Kidney capillary endothelial cell (primary cell): ENCODE data around the gene SMG5.
"Not testable (repeated sequence)": the region's sequence is repeated elsewhere in the genome, so short reads cannot be mapped to it uniquely, and the experiment has no call there.

Source experiments
- DNase-seq: peaks from one replicate; pipeline ENCODE4 v3.0.0-alpha.2; 2018; ENCODE audit warnings: low spot score

Gene SMG5

DNA sequence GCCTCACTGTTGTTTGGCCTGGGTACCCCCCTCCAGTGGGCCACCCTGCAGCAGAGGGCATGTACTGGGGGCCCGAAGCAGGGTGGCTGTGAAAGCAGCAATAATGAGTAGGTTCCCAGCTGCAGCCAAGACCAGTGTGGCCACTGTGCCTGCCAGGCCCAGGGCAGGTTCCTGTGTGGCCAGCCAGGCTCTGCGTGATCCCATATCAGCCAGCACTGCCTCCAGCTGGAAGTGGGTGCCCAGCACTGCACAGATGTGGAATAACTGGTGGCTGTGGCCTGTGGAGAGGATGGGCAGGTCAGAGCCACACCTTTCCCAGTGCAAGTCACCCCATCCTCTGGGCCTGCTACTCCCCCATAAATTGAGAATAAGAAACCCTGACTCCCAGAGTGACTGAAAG lies 38.5 kb downstream of the SMG5 start:
- no peak for DNase-seq

DNA sequence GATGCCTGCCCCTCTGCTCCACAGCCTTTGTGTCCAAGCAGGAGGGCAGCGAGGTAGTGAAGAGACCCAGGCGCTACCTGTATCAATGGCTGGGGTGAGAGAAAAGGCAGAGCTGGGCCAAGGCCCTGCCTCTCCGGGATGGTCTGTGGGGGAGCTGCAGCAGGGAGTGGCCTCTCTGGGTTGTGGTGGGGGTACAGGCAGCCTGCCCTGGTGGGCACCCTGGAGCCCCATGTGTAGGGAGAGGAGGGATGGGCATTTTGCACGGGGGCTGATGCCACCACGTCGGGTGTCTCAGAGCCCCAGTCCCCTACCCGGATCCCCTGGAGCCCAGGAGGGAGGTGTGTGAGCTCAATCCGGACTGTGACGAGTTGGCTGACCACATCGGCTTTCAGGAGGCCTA lies 39.9 kb downstream of the SMG5 start:
- DNase-seq: no peak

GRCh38 chr1:156241926-156242325 lies 40.7 kb downstream of the SMG5 start, which contains the start of gene BGLAP:
BGLAP (plus strand) TSS chr1:156242184; CDS start chr1:156242232, 48 bp downstream.
- DNase-seq: no peak

DNA sequence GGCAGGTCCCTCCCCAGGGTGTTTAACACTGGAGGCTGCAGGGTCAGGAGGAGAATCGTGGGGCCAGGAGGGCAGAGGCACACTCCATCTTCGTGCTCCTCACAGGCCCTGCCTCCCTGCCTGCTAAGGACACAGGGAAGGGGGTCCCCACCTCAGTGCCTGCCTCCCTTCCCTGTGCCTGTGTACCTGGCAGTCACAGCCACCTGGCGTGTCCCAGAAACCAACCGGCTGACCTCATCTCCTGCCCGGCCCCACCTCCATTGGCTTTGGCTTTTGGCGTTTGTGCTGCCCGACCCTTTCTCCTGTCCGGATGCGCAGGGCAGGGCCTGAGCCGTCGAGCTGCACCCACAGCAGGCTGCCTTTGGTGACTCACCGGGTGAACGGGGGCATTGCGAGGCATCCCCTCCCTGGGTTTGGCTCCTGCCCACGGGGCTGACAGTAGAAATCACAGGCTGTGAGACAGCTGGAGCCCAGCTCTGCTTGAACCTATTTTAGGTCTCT lies 41.3 kb downstream of the SMG5 start:
- no peak for DNase-seq

- no peak for DNase-seq
These were observed 44.4 kb downstream of the SMG5 start for GRCh38 chr1:156238248-156238647.

GRCh38 chr1:156236164-156236563 lies 46.5 kb downstream of the SMG5 start:
- DNase-seq: no peak

GRCh38 chr1:156233426-156234127 lies 49.0 kb downstream of the SMG5 start:
- peak; percentile 56 for DNase-seq

DNA sequence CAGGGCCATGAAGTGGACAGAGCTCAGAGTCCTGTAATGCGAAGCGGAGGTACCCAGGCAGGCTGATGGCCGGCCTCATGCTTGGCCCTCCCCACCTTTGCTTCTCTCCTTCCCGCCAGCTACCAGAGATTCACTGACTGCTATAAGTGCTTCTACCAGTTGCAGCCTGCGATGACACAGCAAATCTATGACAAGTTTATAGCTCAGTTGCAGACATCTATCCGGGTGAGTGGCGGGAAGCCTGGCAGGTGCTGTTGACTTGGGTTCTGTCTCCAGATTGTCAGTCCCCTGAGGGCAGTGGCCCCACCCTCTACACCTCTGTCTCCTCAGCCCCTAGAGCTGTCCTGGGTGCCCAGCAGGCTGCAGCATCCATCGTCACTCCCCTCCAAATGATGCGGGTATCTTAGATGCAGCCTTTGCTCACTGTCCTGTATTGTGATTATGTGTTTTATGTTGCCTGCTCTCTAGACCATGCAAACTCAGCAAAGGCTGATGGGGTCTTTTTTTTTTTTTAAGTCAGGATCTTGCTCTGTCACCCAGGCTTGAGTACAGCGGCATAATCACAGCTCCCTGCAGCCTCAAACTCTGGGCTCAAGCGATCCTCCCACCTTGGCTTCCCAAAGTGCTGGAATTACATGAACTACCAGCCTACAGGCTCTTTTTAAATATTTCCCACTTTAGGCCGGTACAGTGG lies 50.3 kb downstream of the SMG5 start:
- DNase-seq: no peak

DNA sequence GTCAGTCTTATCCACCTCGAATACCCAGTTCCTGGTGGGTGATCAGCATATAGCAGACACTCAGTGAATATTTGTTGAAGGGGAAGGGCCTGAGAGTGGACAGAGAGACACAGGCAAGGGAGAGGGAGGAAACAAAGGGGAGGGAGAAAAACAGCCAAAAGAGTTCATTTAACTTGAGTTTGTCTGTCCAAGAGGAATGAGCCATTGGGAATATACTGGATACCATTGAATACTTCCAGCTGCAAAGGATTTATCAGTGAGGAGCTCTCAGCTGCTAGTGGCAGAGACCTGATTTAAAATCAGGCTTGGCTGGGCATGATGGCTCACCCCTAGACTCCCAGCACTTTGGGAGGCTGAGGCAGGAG lies 52.2 kb downstream of the SMG5 start:
- no peak for DNase-seq

GRCh38 chr1:156229809-156230472 lies 52.7 kb downstream of the SMG5 start:
- DNase-seq: no peak

GRCh38 chr1:156228501-156228900 lies 54.1 kb downstream of the SMG5 start:
- no peak for DNase-seq

GRCh38 chr1:156226782-156227181 lies 55.8 kb downstream of the SMG5 start:
- no peak for DNase-seq

DNA sequence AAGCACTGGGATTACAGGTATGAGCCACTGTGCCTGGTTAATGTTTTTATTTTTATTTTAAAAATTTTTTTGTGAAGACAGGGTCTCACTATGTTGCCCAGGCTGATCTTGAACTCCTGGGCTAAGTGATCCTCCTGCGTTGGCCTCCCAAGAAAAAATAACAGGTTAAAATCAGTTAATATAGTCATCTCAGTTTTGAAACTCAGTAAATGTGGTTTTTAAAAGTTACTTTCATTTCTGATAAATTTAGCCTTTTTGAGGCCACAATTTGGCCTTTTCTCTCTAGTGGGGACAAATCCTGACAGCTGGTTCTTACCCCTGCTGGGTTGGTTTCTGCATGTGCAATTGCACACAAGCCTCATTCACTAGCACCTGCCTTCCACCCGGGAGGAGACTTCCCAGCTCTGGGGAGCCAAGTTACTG lies 56.5 kb downstream of the SMG5 start:
- DNase-seq: no peak

- no peak for DNase-seq
These were observed 57.0 kb downstream of the SMG5 start for GRCh38 chr1:156225677-156226014.

- DNase-seq: no peak
These were observed 60.5 kb downstream of the SMG5 start for GRCh38 chr1:156221986-156222692.

DNA sequence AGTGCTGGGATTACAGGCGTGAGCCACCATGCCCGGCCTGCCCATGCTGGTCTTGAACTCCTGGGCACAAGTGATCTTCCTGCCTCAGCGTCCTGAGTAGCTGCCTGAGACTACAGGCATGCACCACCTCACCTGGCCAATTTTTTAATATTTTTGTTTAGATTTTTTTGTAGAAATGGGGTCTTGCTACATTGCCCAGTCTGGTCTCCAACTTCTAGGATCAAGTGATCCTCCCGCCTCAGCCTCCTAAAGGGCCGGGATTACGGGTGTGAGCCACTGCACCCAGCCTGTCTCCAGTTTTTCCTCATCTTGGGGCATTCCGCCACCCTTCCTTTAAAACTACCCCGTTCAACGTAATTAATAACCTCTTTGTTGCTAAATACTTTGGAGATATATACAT lies 62.4 kb downstream of the SMG5 start:
- DNase-seq: no peak

DNA sequence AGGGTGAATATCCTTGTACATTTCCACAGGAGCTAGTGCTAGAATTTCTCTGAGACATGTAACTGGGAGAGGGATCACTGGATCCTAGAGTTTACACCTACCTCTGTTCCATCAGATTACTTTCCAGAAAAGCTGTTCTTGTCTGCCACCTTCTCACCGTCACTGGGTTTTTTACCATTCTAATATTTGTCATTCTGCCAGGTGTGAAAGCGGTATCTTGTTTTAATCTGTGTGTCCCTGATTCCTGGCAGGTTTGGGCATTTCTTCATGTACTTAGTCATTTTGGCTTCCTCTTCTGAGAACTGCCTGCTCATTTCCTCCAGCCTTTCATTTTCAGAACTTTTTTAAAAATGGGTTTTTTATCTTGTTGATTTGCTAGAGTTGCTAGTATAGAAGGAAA lies 64.8 kb downstream of the SMG5 start:
- peak; percentile 43 for DNase-seq

DNA sequence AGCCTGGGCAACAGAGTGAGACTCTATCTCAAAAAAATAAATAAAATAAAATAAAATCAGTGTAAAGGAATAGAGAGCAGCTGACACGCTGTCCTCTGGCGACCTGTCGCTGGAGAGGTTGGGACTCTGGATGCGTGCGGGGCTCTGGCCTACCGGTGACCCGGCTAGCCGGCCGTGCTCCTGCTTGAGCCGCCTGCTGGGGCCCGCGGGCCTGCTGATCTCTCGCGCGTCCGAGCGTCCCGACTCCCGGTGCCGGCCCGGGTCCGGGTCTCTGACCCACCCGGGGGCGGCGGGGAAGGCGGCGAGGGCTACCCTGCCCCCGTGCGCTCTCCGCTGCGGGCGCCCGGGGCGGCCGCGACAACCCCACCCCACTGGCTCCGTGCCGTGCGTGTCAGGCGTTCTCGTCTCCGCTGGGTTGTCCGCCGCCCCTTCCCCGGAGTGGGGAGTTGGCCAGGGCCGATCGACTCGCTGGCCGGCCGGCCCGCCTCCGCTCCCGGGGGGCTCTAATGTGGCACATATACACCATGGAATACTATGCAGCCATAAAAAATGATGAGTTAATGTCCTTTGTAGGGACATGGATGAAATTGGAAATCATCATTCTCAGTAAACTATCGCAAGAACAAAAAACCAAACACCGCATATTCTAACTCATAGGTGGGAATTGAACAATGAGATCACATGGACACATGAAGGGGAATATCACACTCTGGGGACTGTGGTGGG lies 66.1 kb downstream of the SMG5 start:
- not testable (repeated sequence) for DNase-seq

DNA sequence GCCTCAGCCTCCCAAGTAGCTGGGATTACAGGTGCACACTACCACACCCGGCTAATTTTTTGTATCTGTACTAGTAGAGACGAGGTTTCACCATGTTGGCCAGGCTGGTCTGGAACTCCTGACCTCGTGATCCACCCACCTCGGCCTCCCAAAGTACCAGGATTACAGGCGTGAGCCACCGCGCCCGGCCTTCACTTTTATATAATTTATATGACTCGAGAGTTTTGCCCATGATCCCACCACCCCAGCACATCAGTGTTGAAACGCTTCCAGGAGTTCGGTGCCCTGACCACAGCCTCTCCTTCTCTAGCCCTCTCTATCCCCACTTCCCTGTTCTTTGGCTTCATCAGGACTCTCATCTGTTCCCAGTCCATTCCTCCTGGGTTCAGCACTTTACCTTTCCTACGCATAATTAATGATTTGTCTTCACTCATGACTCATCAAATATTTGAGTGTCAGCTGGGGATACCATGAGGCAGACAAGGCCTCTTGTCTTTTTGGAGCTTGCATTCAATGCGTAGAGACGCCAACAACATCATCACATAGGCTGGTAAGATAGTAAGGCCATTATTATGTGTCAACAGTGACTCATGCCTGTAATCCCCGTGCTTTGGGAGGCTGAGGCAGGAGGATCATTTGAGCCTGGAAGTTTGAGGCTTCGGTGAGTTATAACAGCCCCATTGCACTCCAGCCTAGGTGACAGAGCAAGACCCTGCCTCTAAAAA lies 68.4 kb downstream of the SMG5 start:
- no peak for DNase-seq

DNA sequence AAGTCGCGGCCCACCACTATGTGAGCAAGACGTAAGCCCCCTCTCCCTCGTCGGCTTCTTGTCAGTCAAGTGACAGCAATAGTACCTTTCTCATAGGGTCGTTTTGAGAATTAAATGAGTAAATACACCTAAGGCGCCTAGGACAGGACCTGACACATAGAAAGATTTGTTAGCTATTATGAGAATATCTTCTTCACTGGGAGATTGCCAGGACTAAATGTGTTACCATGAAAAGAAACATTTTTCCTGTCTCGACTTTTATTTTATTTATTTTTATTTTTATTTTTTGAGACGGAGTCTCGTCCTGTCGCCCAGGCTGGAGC lies 69.0 kb downstream of the SMG5 start:
- no peak for DNase-seq
